Uterine smooth muscle cell (primary cell): Measurements from ENCODE around the gene NLRC4. TPM values are rescaled to one million over a fixed set of nuclear protein-coding genes. Genes with fewer than 3 reads are reported as not detected.

ENCODE experiments used
- total RNA-seq: library from RNA; depleted of rRNA; stranded (reverse); fragments of >200 nt; gene quantifications from 2 replicates; pipeline ENCODE4 v1.2.3, GENCODE V29; 2014

The NLRC4 gene, protein sequence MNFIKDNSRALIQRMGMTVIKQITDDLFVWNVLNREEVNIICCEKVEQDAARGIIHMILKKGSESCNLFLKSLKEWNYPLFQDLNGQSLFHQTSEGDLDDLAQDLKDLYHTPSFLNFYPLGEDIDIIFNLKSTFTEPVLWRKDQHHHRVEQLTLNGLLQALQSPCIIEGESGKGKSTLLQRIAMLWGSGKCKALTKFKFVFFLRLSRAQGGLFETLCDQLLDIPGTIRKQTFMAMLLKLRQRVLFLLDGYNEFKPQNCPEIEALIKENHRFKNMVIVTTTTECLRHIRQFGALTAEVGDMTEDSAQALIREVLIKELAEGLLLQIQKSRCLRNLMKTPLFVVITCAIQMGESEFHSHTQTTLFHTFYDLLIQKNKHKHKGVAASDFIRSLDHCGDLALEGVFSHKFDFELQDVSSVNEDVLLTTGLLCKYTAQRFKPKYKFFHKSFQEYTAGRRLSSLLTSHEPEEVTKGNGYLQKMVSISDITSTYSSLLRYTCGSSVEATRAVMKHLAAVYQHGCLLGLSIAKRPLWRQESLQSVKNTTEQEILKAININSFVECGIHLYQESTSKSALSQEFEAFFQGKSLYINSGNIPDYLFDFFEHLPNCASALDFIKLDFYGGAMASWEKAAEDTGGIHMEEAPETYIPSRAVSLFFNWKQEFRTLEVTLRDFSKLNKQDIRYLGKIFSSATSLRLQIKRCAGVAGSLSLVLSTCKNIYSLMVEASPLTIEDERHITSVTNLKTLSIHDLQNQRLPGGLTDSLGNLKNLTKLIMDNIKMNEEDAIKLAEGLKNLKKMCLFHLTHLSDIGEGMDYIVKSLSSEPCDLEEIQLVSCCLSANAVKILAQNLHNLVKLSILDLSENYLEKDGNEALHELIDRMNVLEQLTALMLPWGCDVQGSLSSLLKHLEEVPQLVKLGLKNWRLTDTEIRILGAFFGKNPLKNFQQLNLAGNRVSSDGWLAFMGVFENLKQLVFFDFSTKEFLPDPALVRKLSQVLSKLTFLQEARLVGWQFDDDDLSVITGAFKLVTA
- total RNA-seq, result not detected in 2 replicates

DNA sequence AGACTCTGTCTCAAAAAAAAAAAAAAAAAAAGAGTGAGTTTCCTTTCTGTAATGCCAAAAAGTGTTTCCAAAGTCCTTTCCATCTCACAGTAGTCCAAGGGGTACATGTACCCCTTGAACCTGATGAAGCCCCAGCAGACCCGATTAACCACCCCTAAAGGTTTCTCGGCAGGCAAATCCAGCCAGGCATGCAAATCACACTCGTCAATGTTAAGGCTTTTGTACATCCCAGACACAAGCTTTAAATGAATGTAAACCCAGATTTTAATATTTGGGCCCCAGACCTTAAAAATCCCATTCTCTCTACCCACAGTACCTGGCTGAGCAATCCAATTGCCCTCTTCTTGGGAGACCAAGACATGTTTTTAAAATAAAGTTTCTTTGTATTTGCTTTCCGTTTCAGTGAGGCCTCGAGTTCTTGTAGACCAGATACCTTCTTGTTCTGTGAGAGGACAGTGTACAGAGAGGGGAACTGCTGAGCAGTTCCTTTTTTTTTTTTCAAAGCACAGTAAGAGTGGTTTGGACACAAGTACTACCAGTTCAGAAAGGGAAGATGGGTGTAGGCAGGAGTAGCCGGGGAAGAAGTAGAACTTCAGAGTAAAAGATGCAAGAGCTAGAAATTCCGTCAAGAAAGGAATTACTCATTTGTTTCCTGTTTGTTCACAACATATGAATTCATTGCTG lies at the start of gene NLRC4:
Gene NLRC4, minus strand, starts transcription at position 465 of the 684 bp plus-strand sequence. CDS start 8,111 bp downstream, outside the sequence.

DNA sequence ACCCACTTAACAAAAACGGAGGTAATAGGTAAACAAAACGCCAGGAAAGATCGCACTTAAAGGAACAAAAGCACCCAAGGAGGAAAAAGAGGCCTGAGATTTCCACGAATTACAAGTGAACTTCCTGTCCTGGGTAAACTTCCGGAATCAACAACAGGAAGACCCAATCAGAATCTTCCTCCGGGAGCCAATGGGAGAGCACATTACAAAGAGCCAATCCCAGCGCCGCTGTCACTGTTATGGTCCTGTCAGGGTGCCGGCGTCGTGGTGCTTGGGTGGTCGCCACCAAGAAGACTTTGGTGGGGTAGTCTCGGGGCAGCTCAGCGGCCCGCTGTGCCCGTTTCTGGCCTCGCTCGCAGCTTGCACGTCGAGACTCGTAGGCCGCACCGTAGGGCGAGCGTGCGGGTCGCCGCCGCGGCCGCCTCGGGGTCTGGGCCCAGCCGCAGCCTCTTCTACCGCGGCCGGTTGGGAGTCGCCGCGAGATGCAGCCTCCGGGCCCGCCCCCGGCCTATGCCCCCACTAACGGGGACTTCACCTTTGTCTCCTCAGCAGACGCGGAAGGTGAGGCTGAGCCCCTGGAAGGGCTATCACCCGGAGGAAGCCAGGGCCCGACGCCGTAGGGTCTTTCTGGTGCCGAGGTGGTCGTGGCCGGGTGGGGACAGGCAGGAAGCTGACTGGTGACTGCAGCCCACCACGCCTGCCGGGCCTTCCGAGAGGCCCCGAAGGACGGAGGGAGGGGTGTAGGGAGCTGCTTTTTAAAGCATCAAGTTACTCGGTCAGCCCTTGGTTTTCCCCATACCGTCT lies 13.2 kb upstream of the NLRC4 start, which contains the start of gene YIPF4:
Gene YIPF4, plus strand, starts transcription at position 231 of the 804 bp plus-strand sequence. Its CDS starts 252 bp downstream, at position 483.

Other genes starting within 250 kb of the NLRC4 start
- 54.9 and 79.8 TPM in 2 replicates for gene DPY30, start 225.1 kb downstream of the NLRC4 start, total RNA-seq
- gene SPAST, start 201.3 kb downstream of the NLRC4 start, total RNA-seq, result 16.6 and 25.4 TPM in 2 replicates
- 23.7 and 25.9 TPM in 2 replicates for gene SLC30A6, start 99.0 kb downstream of the NLRC4 start, total RNA-seq
- gene YIPF4, start 13.0 kb upstream of the NLRC4 start, total RNA-seq, result 26.0 and 33.7 TPM in 2 replicates
- gene BIRC6, start 92.1 kb upstream of the NLRC4 start, total RNA-seq, result 171 and 206 TPM in 2 replicates